GM21529 (cell line): ENCODE measurements around the gene FAM181B.
"Not testable (repeated sequence)": the region's sequence is repeated elsewhere in the genome, so short reads cannot be mapped to it uniquely, and the experiment has no call there.

ENCODE experiments used
- ATAC-seq: cut with Tn5 transposase; IDR thresholded peaks from one replicate; pipeline ENCODE4 v1.9.1; 2021; ENCODE audit not compliant: unreplicated experiment

Gene FAM181B

GRCh38 chr11:82732734-82733443 is 775 bp downstream of the FAM181B start:
- ATAC-seq, result no peak

- no peak for ATAC-seq
Measured at GRCh38 chr11:82732348-82732733, 1.3 kb downstream of the FAM181B start.

- ATAC-seq, result no peak
Measured at GRCh38 chr11:82731691-82732277, 1.9 kb downstream of the FAM181B start.

- no peak for ATAC-seq
Measured at GRCh38 chr11:82730754-82731153, 2.9 kb downstream of the FAM181B start.

GRCh38 chr11:82730286-82730685 is 3.4 kb downstream of the FAM181B start:
- ATAC-seq, result no peak

GRCh38 chr11:82724026-82724425 is 9.6 kb downstream of the FAM181B start:
- ATAC-seq, result no peak

- ATAC-seq, result no peak
Measured at GRCh38 chr11:82722231-82722630, 11.4 kb downstream of the FAM181B start.

- ATAC-seq, result no peak
Measured at GRCh38 chr11:82720267-82721065, 13.2 kb downstream of the FAM181B start.

GRCh38 chr11:82719361-82720105 is 14.1 kb downstream of the FAM181B start:
- no peak for ATAC-seq

- ATAC-seq, result no peak
Measured at GRCh38 chr11:82718821-82719220, 14.8 kb downstream of the FAM181B start.

- peak; percentile 66 for ATAC-seq
Measured at GRCh38 chr11:82718307-82718706, 15.4 kb downstream of the FAM181B start.

GRCh38 chr11:82714346-82715174 is 19.1 kb downstream of the FAM181B start:
- ATAC-seq, result no peak

- ATAC-seq, result no peak
Measured at GRCh38 chr11:82711648-82712047, 22.0 kb downstream of the FAM181B start.

- ATAC-seq, result no peak
Measured at GRCh38 chr11:82703796-82704195, 29.9 kb downstream of the FAM181B start.

GRCh38 chr11:82703226-82703625 is 30.4 kb downstream of the FAM181B start:
- no peak for ATAC-seq

GRCh38 chr11:82701847-82702520 is 31.7 kb downstream of the FAM181B start:
- ATAC-seq, result peak; percentile 62

- ATAC-seq, result no peak
Measured at GRCh38 chr11:82698576-82699352, 34.9 kb downstream of the FAM181B start.

- ATAC-seq, result no peak
Measured at GRCh38 chr11:82692981-82693380, 40.7 kb downstream of the FAM181B start.

- not testable (repeated sequence) for ATAC-seq
Measured at GRCh38 chr11:82689347-82689746, 44.3 kb downstream of the FAM181B start.
